ENCODE results near the gene OLFML1. TPM values are rescaled to one million over a fixed set of nuclear protein-coding genes. Genes with fewer than 3 reads are reported as not detected.

OLFML1 gene
- total and polyA plus RNA-seq, 11 donors: 1.7 to 17.9 (median 4.0) TPM

DNA sequence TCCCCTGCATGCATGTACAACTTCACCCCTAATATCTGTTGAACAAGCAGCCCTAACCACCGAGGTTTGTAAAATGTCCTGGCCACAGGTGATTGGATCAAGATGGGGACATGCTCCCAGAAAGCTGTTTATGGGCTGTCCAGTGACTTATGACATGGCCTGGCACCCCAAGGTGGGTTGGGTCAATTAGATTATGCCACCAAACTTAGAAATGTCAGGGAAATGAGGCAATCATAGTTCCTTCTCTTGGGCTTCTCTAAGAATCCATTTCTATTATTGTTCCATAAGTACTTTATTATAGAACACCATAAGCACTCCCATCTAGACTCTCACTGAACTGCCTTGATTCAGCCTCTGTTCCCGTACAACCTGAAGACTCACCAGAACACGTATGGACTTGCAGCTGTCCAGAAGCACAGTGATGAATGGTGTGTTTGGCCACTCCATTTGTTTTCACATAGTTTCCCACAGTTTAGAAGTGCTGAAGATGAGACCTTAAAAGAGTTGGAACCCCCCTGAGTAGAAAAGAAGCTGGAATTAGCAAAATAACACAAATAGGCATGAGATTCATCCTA, 45.5 kb upstream of the OLFML1 start:
- ATAC-seq (no peak), DNase-seq (no peak)
- H3K36me3 ChIP-seq: no peaks in the 10 kb centered on the region
- H3K9me3 ChIP-seq: no peaks in the 10 kb centered on the region
- no peak for TF ChIP-seq POLR2A (IDR thresholded peaks at IDR 0.05)
- TF ChIP-seq, protein P1, sequence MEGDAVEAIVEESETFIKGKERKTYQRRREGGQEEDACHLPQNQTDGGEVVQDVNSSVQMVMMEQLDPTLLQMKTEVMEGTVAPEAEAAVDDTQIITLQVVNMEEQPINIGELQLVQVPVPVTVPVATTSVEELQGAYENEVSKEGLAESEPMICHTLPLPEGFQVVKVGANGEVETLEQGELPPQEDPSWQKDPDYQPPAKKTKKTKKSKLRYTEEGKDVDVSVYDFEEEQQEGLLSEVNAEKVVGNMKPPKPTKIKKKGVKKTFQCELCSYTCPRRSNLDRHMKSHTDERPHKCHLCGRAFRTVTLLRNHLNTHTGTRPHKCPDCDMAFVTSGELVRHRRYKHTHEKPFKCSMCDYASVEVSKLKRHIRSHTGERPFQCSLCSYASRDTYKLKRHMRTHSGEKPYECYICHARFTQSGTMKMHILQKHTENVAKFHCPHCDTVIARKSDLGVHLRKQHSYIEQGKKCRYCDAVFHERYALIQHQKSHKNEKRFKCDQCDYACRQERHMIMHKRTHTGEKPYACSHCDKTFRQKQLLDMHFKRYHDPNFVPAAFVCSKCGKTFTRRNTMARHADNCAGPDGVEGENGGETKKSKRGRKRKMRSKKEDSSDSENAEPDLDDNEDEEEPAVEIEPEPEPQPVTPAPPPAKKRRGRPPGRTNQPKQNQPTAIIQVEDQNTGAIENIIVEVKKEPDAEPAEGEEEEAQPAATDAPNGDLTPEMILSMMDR (IDR thresholded peaks at IDR 0.05): no peak
- no peak overlapping the region for H3K27ac ChIP-seq
- peaks cover 0 to 33% (median 0%) of the 10 kb centered on the region in 12 donors for H3K4me1 ChIP-seq
- intact Hi-C loops (cut with DNase I): loop anchor here in 9 of 10 donors (2.0 to 10.0 kb wide), 9 partner anchors 85 to 345 kb away; no protein-coding TSS in a partner anchor
- WGBS, 4 donors: 90 to 96% (median 94%) methylated on average over 3 of the region's 3 CpGs
- H3K4me3 ChIP-seq: no peak overlapping the region
- no peaks in the 10 kb centered on the region for H3K27me3 ChIP-seq

DNA sequence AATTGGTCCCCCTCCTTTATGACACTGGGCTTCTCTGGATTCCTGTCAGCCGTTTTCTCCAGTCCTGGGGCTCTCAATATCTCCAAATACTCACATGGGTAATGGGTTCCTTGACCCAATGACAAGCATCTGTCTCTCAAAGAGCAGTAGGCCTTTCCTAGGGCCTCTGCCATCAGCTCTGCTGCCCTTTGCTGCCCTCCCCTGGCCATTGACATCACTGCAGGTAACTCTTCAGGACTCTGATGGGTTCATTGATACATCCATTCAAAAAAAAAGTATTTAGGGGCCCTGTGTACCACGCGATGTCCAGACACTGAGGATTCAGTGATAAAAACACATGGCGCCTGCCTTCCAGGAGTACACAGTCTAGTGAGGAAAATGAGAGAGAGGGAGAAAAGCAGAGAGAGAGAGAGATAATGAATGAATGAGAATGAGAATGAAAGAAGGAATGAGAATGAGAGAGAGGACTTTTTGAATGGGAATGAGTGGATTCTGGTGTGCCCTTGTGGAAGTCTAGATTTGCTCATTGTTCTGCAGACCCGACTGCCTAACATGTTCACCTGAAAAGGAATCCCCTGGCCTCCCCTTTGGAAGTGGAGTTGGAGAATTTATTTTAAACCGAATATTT, 42.6 kb upstream of the OLFML1 start:
- intact Hi-C loops (cut with DNase I): loop anchor here in 9 of 10 donors (2.0 to 10.0 kb wide), 8 partner anchors 88 to 348 kb away; no protein-coding TSS in a partner anchor
- 33 to 41% (median 34%) methylated on average over 6 of the region's 6 CpGs for WGBS, 4 donors
- TF ChIP-seq, protein P1 (IDR thresholded peaks at IDR 0.05): peak; percentile 72 to 91 (median 82)
- TF ChIP-seq POLR2A (IDR thresholded peaks at IDR 0.05): no peak

DNA sequence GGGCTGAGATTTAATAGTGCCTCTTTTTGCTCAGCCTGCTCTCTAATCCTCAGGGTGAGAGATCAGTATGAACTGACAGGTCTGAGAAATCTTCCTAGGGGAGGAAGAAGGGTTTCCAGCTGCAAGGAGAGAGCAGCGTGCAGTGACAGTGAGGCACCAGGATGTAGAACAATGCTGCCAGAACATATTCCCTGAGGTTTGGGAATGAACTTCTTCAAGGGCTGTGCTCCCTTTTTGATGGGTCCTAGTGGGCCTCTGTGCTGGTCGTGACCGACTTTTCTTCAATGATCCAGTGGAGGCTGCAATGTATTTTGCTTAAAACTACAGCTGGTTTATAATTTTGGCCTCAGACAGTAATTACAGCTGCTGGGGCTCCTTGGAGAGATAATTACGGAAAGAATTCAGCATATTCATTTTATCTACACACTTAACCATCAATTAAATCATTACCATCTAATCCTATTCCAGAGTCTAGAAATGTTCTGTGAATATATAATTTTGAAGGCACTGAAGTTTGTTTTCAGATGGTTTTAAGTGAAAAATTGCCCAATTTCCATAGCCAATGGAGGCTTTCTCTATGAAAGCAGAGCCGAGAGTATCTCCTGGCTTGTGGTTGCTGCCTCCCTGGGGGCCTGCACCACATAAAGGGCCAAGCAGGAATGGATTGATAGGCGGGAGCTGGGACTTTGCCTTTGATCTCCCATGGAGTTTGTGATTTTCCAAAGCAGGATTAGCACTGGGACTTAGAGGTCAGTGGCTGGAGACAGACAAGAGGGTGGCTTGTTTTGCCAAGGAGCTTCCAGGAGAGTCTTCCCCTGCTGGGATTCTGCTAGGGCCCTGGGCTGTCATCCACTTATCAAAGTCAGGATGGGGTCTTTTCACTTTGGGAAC, 41.0 kb upstream of the OLFML1 start:
- intact Hi-C loops (cut with DNase I): loop anchor here in 8 of 10 donors (5.0 to 10.0 kb wide), 6 partner anchors 90 to 350 kb away; no protein-coding TSS in a partner anchor
- no peak for TF ChIP-seq POLR2A (IDR thresholded peaks at IDR 0.05)
- TF ChIP-seq, protein P1 (IDR thresholded peaks at IDR 0.05): no peak
- Histone ChIP-seq H3K36me3 (no peaks in the 10 kb centered on the region), H3K27ac (no peak overlapping the region), H3K9me3 (no peaks in the 10 kb centered on the region), H3K27me3 (peaks cover 0 to 2% (median 0%) of the 10 kb centered on the region in 9 donors), H3K4me1 (peaks cover 0 to 11% (median 0%) of the 10 kb centered on the region in 12 donors), H3K4me3 (no peak overlapping the region)
- peak in 1 of 5 donors; percentile 27 for DNase-seq
- ATAC-seq: no peak
- 64 to 73% (median 68%) methylated on average over 6 of the region's 6 CpGs for WGBS, 4 donors

More for the DNA sequence above, 42.6 kb upstream of the OLFML1 start:
- Histone ChIP-seq H3K27ac (no peak overlapping the region), H3K4me3 (no peak overlapping the region), H3K4me1 (peaks cover 0 to 11% (median 0%) of the 10 kb centered on the region in 12 donors), H3K36me3 (no peaks in the 10 kb centered on the region), H3K9me3 (no peaks in the 10 kb centered on the region), H3K27me3 (peaks cover 0 to 2% (median 0%) of the 10 kb centered on the region in 9 donors)
- ATAC-seq: peak in 3 of 4 donors; percentile 76 to 83 (median 82)
- peak; percentile 51 to 81 (median 64) for DNase-seq

Data from heart left ventricle (tissue), 16 donors.